Type B pancreatic cell (in vitro differentiated cells): ENCODE measurements around the gene NTM. TPM values are rescaled to one million over a fixed set of nuclear protein-coding genes. Genes with fewer than 3 reads are reported as not detected.

Experiments
- DNase-seq: peaks from one replicate; pipeline ENCODE4 v3.0.0; 2021; ENCODE audit warnings: mixed read lengths; ENCODE audit not compliant: unreplicated experiment; ENCODE audit errors: extremely low spot score
- H3K27ac Mint-ChIP-seq: 2 replicates; pipeline ENCODE4 v1.8.0; 2021; ENCODE audit warnings: mild to moderate bottlenecking, mixed read lengths
- H3K27me3 Mint-ChIP-seq: 2 replicates; pipeline ENCODE4 v1.8.0; 2021; ENCODE audit warnings: mixed read lengths
- H3K36me3 Mint-ChIP-seq: 2 replicates; pipeline ENCODE4 v1.8.0; 2021; ENCODE audit warnings: mixed read lengths
- H3K4me1 Mint-ChIP-seq: one replicate; pipeline ENCODE4 v1.8.0; 2021; ENCODE audit warnings: mixed read lengths; ENCODE audit not compliant: unreplicated experiment
- H3K4me3 Mint-ChIP-seq: 2 replicates; pipeline ENCODE4 v1.8.0; 2021; ENCODE audit warnings: mild to moderate bottlenecking, mixed read lengths
- H3K9me3 Mint-ChIP-seq: 2 replicates; pipeline ENCODE4 v1.8.0; 2021; ENCODE audit warnings: mixed read lengths
- total RNA-seq: library from RNA; stranded (reverse); gene quantifications from 2 replicates; pipeline ENCODE4 v1.2.1, GENCODE V29; 2021; ENCODE audit warnings: low replicate concordance
- TF ChIP-seq, protein P1 (sequence below): fragments of 200-600 bp; sonication (generic); conservative IDR thresholded peaks from 2 replicates; pipeline ENCODE4 v1.5.0; 2021; ENCODE audit warnings: antibody characterized with exemption, mild to moderate bottlenecking

The NTM gene
- total RNA-seq, 1 donor from 2014 or later: 19.2 TPM

DNA sequence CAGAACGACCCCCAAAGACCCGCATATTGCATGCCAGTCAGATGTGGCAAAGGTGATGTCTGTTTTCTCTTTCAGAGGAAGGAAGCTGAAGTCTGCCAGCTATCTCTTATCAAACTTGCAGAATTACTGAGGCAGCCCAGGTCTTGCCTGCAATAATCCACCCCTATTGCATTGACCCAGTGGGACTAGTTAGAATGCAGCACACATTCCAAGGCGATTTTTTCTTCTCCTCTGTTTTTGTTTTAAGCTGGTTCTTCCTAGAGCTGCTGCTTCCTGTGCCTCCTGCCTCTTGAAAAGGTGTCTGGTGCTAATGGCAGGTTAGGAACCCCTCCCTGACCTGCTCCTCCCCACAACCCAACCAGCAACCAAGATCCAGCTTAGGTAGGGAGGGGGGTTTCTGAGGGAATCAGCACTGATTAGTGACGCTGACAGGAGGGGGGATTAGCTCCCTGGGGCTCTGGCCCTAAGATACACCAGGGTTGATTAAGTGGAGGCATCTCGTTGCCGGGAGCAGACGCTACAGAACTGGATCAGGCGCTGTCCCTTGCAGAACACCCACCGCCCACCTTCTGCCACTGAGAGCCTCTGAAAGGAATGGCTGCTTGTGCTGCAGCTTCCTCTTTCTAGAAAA is 2.8 kb downstream of the NTM start:
- Mint-ChIP-seq H3K27me3 (peaks cover 32% of the 10 kb centered on the region), H3K27ac (no peak overlapping the region)

DNA sequence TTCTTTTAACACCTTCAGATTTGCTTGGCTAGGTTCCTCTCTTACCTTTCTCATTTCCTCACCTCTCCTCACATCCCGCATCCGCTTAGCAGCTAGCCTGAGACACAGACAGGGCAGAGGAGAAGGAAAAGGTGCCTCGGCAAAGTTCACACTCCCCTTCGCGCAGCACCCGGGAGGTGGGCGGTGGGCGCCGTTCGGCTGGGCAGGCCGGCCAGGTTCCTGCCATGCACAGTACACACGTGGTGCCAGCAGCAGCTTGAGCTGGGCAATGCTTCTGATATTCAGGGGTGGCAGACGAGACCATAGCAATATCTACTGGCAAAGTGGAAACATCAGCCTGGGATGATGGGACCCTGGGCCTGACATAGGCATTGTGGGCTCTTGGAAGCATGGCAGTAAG is 3.3 kb downstream of the NTM start:
- Mint-ChIP-seq H3K36me3 (no peaks in the 10 kb centered on the region), H3K27ac (no peak overlapping the region), H3K4me1 (peaks cover 9% of the 10 kb centered on the region), H3K9me3 (no peaks in the 10 kb centered on the region), H3K27me3 (peaks cover 35% of the 10 kb centered on the region), H3K4me3 (no peak overlapping the region)
- TF ChIP-seq, protein P1, sequence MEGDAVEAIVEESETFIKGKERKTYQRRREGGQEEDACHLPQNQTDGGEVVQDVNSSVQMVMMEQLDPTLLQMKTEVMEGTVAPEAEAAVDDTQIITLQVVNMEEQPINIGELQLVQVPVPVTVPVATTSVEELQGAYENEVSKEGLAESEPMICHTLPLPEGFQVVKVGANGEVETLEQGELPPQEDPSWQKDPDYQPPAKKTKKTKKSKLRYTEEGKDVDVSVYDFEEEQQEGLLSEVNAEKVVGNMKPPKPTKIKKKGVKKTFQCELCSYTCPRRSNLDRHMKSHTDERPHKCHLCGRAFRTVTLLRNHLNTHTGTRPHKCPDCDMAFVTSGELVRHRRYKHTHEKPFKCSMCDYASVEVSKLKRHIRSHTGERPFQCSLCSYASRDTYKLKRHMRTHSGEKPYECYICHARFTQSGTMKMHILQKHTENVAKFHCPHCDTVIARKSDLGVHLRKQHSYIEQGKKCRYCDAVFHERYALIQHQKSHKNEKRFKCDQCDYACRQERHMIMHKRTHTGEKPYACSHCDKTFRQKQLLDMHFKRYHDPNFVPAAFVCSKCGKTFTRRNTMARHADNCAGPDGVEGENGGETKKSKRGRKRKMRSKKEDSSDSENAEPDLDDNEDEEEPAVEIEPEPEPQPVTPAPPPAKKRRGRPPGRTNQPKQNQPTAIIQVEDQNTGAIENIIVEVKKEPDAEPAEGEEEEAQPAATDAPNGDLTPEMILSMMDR: no peak
- DNase-seq: no peak

More for the DNA sequence above, 2.8 kb downstream of the NTM start:
- H3K36me3 Mint-ChIP-seq: no peaks in the 10 kb centered on the region
- peaks cover 9% of the 10 kb centered on the region for H3K4me1 Mint-ChIP-seq
- TF ChIP-seq, protein P1: no peak
- H3K9me3 Mint-ChIP-seq: no peaks in the 10 kb centered on the region
- H3K4me3 Mint-ChIP-seq: no peak overlapping the region
- no peak for DNase-seq

DNA sequence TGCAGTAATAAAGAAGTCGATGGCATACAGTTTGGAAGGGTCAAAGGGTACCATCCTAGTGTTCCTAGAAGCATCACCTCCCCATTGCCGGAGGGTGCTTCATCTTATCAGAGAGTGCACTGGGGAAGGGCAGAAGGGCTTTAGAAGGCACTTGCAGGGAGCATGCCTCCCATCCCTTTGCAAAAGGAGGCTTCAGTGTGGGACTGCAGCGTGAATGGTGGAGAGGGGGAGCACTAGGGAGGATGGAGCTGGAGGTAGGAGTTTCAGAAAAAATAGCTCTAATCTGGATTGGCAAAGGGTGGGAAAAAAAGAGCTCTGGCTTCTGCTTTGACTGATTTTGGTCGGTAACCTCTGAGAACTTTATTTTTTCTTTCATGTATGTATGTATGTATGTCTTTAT is 5.0 kb downstream of the NTM start:
- Mint-ChIP-seq H3K4me1 (peaks cover 4% of the 10 kb centered on the region), H3K27ac (no peak overlapping the region), H3K36me3 (no peaks in the 10 kb centered on the region), H3K27me3 (peaks cover 40% of the 10 kb centered on the region), H3K4me3 (no peak overlapping the region), H3K9me3 (no peaks in the 10 kb centered on the region)
- DNase-seq: no peak
- TF ChIP-seq, protein P1: no peak

DNA sequence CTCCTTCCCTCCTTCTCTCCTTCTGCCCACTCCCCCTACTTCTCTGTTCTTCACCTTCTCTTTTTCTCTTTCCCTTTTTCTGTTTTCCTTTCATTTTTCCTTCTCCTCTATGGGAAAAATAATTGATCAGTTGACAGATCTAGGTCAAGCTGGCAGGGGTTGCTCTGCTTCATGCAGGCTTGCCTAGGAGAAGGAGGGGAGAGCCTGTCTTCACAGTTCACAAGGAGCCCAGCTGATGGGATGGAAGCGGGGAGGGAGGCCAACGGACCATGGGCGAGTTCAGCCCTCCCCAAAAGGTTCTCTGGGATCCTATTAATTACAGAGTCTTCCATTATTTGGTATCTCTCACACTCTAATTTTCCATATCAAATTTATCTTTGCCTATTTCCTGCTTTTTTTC is 5.5 kb downstream of the NTM start:
- no peak for DNase-seq
- peaks cover 44% of the 10 kb centered on the region for H3K27me3 Mint-ChIP-seq
- H3K4me3 Mint-ChIP-seq: no peak overlapping the region
- no peaks in the 10 kb centered on the region for H3K36me3 Mint-ChIP-seq
- H3K27ac Mint-ChIP-seq: no peak overlapping the region
- H3K9me3 Mint-ChIP-seq: no peaks in the 10 kb centered on the region
- TF ChIP-seq, protein P1: no peak
- peaks cover 4% of the 10 kb centered on the region for H3K4me1 Mint-ChIP-seq

DNA sequence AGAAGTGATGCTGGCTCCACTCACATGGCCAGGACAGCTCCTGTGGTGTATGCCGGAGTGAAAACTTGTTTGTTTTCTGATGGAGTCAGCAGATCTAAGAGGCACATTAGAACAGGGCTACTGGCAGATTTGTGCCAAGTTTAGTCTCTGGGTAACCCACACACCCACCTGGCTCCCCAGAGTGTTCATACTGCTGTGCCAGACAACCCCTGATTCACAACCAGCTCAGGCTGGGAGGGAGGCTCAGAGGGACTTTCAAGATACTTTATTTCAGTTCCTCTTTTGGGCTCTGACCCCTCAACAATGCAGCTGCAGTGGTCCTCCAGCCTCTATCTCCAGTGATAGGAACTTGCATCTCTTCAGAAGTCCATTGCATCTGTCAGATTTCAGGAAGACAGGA is 8.5 kb downstream of the NTM start:
- H3K4me1 Mint-ChIP-seq: peaks cover 4% of the 10 kb centered on the region
- no peaks in the 10 kb centered on the region for H3K36me3 Mint-ChIP-seq
- H3K27ac Mint-ChIP-seq: no peak overlapping the region
- TF ChIP-seq, protein P1: no peak
- H3K4me3 Mint-ChIP-seq: no peak overlapping the region
- no peak for DNase-seq
- no peaks in the 10 kb centered on the region for H3K9me3 Mint-ChIP-seq
- H3K27me3 Mint-ChIP-seq: peaks cover 41% of the 10 kb centered on the region
